Measurements from ENCODE around the gene CHST11. TPM values are rescaled to one million over a fixed set of nuclear protein-coding genes. Genes with fewer than 3 reads are reported as not detected.

CHST11 gene
- total RNA-seq, 1 donor from 2014 or later, result 40.1 TPM

- DNase-seq (no peak), ATAC-seq (ENCODE audit: low read depth) (no peak)
- Mint-ChIP-seq H3K27ac (no peak overlapping the region), H3K27me3 (no peaks in the 10 kb centered on the region), H3K4me1 (peaks cover 37% of the 10 kb centered on the region), H3K36me3 (ENCODE audit: low read depth) (peaks cover 9% of the 10 kb centered on the region), H3K4me3 (no peak overlapping the region), H3K9me3 (no peaks in the 10 kb centered on the region)
- POLR2A ChIA-PET, result no interaction called here
- CTCF ChIA-PET, result no interaction called here
- no peak for TF ChIP-seq CTCF (IDR thresholded peaks at IDR 0.05)
- intact Hi-C loops (cut with micrococcal nuclease), result no loop called here
Measured at GRCh38 chr12:104665296-104665695, 208.5 kb downstream of the CHST11 start.

GRCh38 chr12:104667139-104667538 is 210.4 kb downstream of the CHST11 start:
- Mint-ChIP-seq H3K9me3 (no peaks in the 10 kb centered on the region), H3K36me3 (ENCODE audit: low read depth) (peaks cover 8% of the 10 kb centered on the region), H3K4me1 (peaks cover 55% of the 10 kb centered on the region), H3K27ac (no peak overlapping the region), H3K27me3 (no peaks in the 10 kb centered on the region), H3K4me3 (no peak overlapping the region)
- no peak for TF ChIP-seq CTCF (IDR thresholded peaks at IDR 0.05)
- ChIA-PET CTCF (interaction anchor here (0.8 to 1.2 kb wide), 3 partner anchors 10 to 285 kb away, joined by 3 to 4 read pairs (median 3); no protein-coding TSS in a partner anchor), POLR2A (interaction anchor here (0.6 to 3.4 kb wide), 3 partner anchors 23 to 316 kb away, joined by 3 to 14 read pairs (median 5); partner anchors contain the start of gene CHST11)
- intact Hi-C loops (cut with micrococcal nuclease), result no loop called here
- ATAC-seq (ENCODE audit: low read depth) (no peak), DNase-seq (no peak)

GRCh38 chr12:104668274-104668718 is 211.5 kb downstream of the CHST11 start:
- no peak overlapping the region for H3K4me3 Mint-ChIP-seq
- CTCF ChIA-PET, result interaction anchor here (0.9 to 1.2 kb wide), 2 partner anchors 24 to 287 kb away, joined by 3 to 4 read pairs; no protein-coding TSS in a partner anchor
- H3K9me3 Mint-ChIP-seq, result no peaks in the 10 kb centered on the region
- H3K4me1 Mint-ChIP-seq, result peaks cover 67% of the 10 kb centered on the region
- no peak for ATAC-seq (ENCODE audit: low read depth)
- intact Hi-C loops (cut with micrococcal nuclease), result no loop called here
- POLR2A ChIA-PET, result interaction anchor here (3.4 kb wide), 1 partner anchor 211 kb away, joined by 14 read pairs; the partner anchor contains the start of gene CHST11
- H3K27ac Mint-ChIP-seq, result peak overlapping the region; percentile 37
- TF ChIP-seq CTCF (IDR thresholded peaks at IDR 0.05), result no peak
- no peak for DNase-seq
- no peaks in the 10 kb centered on the region for H3K27me3 Mint-ChIP-seq
- H3K36me3 Mint-ChIP-seq (ENCODE audit: low read depth), result peaks cover 8% of the 10 kb centered on the region

- ChIA-PET CTCF (interaction anchor here (0.6 to 1.3 kb wide), 3 partner anchors 25 to 287 kb away, joined by 3 to 6 read pairs (median 3); no protein-coding TSS in a partner anchor), POLR2A (interaction anchor here (0.7 to 3.5 kb wide), 9 partner anchors 9 to 439 kb away, joined by 3 to 19 read pairs (median 4); partner anchors contain the start of gene CHST11)
- Mint-ChIP-seq H3K4me1 (peaks cover 72% of the 10 kb centered on the region), H3K9me3 (no peaks in the 10 kb centered on the region), H3K4me3 (no peak overlapping the region), H3K27me3 (no peaks in the 10 kb centered on the region), H3K36me3 (ENCODE audit: low read depth) (peaks cover 8% of the 10 kb centered on the region), H3K27ac (peak overlapping the region; percentile 92)
- TF ChIP-seq CTCF (IDR thresholded peaks at IDR 0.05), result no peak
- DNase-seq (no peak), ATAC-seq (ENCODE audit: low read depth) (no peak)
- intact Hi-C loops (cut with micrococcal nuclease), result no loop called here
Measured at GRCh38 chr12:104669089-104669721, 212.5 kb downstream of the CHST11 start.

- POLR2A ChIA-PET, result interaction anchor here (0.9 to 3.5 kb wide), 7 partner anchors 13 to 438 kb away, joined by 3 to 19 read pairs (median 4); partner anchors contain the start of gene CHST11
- DNase-seq (peak; percentile 32), ATAC-seq (ENCODE audit: low read depth) (peak; percentile 45)
- intact Hi-C loops (cut with micrococcal nuclease), result loop anchor here (2.0 to 10.0 kb wide), 3 partner anchors 287 to 385 kb away; partner anchors contain the start of gene SLC41A2
- Mint-ChIP-seq H3K27me3 (no peaks in the 10 kb centered on the region), H3K4me3 (peak overlapping the region; percentile 13), H3K27ac (peak overlapping the region; percentile 92), H3K4me1 (peaks cover 71% of the 10 kb centered on the region), H3K9me3 (no peaks in the 10 kb centered on the region), H3K36me3 (ENCODE audit: low read depth) (peaks cover 8% of the 10 kb centered on the region)
- CTCF ChIA-PET, result interaction anchor here (0.6 to 1.3 kb wide), 3 partner anchors 27 to 288 kb away, joined by 3 to 6 read pairs (median 3); no protein-coding TSS in a partner anchor
- TF ChIP-seq CTCF (IDR thresholded peaks at IDR 0.05), result no peak
Measured at GRCh38 chr12:104669851-104670337, 213.1 kb downstream of the CHST11 start.
